ENCODE measurements around the gene RARB.

The RARB gene

GRCh38 chr3:25576831-25577454 lies 148.9 kb downstream of the RARB start:
- TF ChIP-seq, protein P1, sequence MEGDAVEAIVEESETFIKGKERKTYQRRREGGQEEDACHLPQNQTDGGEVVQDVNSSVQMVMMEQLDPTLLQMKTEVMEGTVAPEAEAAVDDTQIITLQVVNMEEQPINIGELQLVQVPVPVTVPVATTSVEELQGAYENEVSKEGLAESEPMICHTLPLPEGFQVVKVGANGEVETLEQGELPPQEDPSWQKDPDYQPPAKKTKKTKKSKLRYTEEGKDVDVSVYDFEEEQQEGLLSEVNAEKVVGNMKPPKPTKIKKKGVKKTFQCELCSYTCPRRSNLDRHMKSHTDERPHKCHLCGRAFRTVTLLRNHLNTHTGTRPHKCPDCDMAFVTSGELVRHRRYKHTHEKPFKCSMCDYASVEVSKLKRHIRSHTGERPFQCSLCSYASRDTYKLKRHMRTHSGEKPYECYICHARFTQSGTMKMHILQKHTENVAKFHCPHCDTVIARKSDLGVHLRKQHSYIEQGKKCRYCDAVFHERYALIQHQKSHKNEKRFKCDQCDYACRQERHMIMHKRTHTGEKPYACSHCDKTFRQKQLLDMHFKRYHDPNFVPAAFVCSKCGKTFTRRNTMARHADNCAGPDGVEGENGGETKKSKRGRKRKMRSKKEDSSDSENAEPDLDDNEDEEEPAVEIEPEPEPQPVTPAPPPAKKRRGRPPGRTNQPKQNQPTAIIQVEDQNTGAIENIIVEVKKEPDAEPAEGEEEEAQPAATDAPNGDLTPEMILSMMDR (IDR thresholded peaks at IDR 0.05) = no peak
- no peak for DNase-seq (ENCODE audit: low spot score)
- Histone ChIP-seq H3K27ac (no peak overlapping the region), H3K4me3 (no peak overlapping the region)

- TF ChIP-seq, protein P1 (IDR thresholded peaks at IDR 0.05) = no peak
- Histone ChIP-seq H3K27ac (no peak overlapping the region), H3K4me3 (no peak overlapping the region)
- DNase-seq (ENCODE audit: low spot score) = no peak
These were observed 150.0 kb downstream of the RARB start for GRCh38 chr3:25578059-25578458.

DNA sequence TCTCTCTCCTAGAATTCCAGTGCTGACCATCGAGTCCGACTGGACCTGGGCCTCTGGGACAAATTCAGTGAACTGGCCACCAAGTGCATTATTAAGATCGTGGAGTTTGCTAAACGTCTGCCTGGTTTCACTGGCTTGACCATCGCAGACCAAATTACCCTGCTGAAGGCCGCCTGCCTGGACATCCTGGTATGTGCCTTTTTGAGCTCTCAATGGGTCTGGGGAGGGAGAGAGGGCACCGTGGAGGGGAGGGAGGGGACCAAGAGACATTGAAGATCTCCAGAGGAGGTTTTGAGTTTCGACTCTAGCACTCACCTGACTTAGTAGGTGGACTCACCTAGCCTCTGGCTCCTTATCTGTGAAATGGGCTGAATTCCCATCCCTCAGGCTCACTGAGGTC lies 152.5 kb downstream of the RARB start:
- DNase-seq (ENCODE audit: low spot score) = no peak

GRCh38 chr3:25581335-25581734 lies 153.3 kb downstream of the RARB start:
- Histone ChIP-seq H3K27ac (no peak overlapping the region), H3K4me3 (no peak overlapping the region)
- TF ChIP-seq, protein P1 (IDR thresholded peaks at IDR 0.05) = no peak
- no peak for DNase-seq (ENCODE audit: low spot score)

More for the DNA sequence above, 152.5 kb downstream of the RARB start:
- Histone ChIP-seq H3K27ac (no peak overlapping the region), H3K4me3 (no peak overlapping the region)
- TF ChIP-seq, protein P1 (IDR thresholded peaks at IDR 0.05) = no peak

GRCh38 chr3:25581823-25582222 lies 153.8 kb downstream of the RARB start:
- no peak overlapping the region for H3K27ac ChIP-seq
- no peak overlapping the region for H3K4me3 ChIP-seq
- TF ChIP-seq, protein P1 (IDR thresholded peaks at IDR 0.05) = no peak
- no peak for DNase-seq (ENCODE audit: low spot score)

DNA sequence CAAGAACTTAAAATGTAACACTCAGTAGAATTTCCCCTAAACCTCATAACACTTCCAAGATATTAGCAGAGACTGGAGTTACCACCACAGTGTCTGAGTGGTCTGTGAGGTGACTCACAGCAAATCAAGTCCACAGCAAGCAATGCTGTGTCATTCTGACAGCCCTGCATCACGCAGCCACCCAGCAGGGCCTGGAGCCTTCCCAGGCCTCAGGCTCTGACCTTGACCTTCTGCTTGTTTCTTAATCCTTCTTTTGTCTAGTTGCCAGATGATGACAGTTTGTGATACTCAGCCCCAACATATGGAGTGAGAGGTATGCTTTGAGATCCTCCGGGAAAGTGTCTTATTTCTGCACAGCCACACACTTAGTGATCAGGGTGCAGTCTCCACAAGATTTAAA lies 154.2 kb downstream of the RARB start:
- no peak overlapping the region for H3K27ac ChIP-seq
- H3K4me3 ChIP-seq = no peak overlapping the region
- TF ChIP-seq, protein P1 (IDR thresholded peaks at IDR 0.05) = no peak
- no peak for DNase-seq (ENCODE audit: low spot score)

DNA sequence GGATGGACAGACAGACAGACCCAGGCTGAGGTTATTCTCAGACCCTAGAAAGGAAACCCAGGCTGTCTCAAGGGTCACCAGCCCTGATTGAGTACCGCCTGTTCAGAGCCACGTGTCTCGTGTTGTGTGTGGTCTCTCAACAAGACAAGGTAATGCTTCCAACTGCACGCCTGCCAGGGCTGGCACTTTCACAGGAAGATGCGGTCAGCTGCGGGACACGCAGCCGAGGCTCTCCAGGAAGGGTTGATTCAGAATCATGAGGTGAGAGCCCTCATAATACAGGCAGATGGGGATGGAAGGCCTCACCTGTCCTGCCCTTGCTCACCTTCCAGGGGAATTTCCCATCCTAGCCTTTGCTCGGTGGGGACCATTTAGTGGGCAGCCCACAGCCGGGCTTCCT lies 155.3 kb downstream of the RARB start:
- H3K27ac ChIP-seq = no peak overlapping the region
- no peak for DNase-seq (ENCODE audit: low spot score)
- H3K4me3 ChIP-seq = no peak overlapping the region
- TF ChIP-seq, protein P1 (IDR thresholded peaks at IDR 0.05) = no peak

All from coronary artery (tissue), 2 donors.